Measurements from ENCODE around the gene APMAP.
"Not testable (repeated sequence)": the region's sequence is repeated elsewhere in the genome, so short reads cannot be mapped to it uniquely, and the experiment has no call there.

The APMAP gene

GRCh38 chr20:24950128-24950835, 42.3 kb downstream of the APMAP start:
- no peak for DNase-seq

- peak; percentile 42 for DNase-seq
Observed at GRCh38 chr20:24949756-24950127, 42.8 kb downstream of the APMAP start.

- peak; percentile 92 for DNase-seq
Observed at GRCh38 chr20:24948939-24949679, 43.4 kb downstream of the APMAP start, which contains the start of gene CST7. Gene CST7, plus strand, starts transcription at chr20:24949269. Its CDS starts 237 bp downstream, at chr20:24949506.

DNA sequence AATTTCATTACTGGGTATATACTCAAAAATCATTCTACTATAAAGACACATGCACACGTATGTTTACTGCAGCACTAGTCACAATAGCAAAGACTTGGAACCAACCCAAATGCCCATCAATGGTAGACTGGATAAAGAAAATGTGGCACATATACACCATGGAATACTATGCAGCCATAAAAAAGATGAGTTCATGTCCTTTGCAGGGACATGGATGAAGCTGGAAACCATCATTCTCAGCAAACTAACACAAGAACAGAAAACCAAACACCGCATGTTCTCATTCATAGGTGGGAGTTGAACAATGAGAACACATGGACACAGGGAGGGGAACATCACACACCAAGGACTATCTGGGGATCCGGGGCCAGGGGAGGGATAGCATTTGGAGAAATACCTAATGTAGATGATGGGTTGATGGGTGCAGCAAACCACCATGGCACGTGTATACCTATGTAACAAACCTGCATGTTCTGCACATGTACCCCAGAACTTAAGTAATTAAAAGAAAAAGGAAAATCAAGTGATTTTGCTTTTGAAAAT, 44.1 kb downstream of the APMAP start:
- DNase-seq: not testable (repeated sequence)

DNA sequence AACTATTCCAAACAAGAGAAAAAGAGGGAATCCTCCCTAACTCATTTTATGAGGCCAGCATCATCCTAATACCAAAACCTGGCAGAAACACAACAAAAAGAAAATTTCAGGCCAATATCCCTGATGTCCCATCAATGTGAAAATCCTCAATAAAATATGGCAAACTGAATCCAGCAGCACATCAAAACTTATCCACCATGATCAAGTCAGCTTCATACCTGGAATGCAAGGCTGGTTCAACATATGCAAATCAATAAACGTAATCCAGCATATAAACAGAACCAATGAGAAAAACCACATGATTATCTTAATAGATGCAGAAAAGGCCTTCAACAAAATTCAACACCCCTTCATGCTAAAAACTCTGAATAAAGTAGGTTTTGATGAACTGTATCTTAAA, 46.2 kb downstream of the APMAP start:
- DNase-seq: not testable (repeated sequence)

- DNase-seq: no peak
Observed at GRCh38 chr20:24943731-24944130, 48.8 kb downstream of the APMAP start.

DNA sequence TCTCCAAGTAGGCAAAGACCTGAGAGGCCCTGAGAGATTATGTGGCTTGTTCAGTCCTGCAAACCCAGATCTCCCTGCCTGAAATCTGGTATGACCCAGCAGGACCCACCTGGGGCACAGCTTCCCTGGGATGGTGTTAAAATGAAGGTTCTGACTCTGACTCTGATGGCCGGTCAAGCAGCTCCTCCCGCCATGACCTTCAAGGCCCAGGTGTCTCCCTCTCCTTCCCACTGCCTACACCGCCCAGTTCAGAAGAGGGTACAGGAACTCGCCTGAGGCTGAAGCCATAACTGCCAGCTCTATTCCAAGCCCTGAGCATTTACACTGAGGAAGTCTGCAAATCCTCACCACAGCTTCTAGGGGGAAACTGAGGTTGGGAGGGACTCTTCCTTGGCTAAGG, 49.4 kb downstream of the APMAP start:
- no peak for DNase-seq

DNA sequence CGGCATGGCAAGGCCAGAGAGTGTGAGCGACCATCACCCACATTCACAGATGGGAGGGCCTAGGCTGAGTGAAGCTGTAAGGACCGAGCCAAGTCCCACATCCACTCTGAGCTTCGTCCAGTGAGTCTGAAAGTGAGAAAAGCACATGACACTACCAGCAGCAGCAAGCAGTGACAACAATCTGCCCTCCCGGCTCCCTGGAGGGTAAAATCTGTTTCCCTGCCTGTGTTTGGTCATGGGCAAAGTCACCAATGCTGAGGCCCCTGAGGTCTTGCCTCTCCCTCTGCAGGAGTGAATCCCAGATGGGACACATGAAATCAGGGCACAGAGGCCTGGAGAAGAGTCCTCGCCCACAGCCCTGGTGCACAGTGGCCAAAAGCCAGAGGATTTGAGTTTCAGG, 49.9 kb downstream of the APMAP start:
- DNase-seq: no peak

- DNase-seq: no peak
Observed at GRCh38 chr20:24939036-24939435, 53.5 kb downstream of the APMAP start.

GRCh38 chr20:24938498-24938897, 54.1 kb downstream of the APMAP start:
- no peak for DNase-seq

DNA sequence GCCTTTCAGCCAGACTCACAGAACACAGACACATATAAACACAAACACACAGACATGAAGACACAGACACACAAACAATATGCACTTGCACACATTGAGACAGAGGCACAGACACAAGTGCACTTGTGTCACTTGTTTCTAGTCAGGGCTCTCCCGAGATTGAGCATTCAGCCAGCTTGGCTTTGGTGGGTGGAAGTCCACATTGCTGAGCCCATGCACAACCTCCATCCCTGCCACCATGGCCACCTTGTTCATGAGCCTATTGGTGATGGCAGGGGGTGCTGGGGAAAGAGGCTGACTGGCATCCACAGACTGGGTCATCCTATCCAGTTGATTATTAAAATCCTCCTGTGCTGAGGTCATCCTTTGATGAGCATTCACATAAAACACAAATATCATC, 55.0 kb downstream of the APMAP start:
- no peak for DNase-seq

- DNase-seq: no peak
Observed at GRCh38 chr20:24936526-24937407, 55.8 kb downstream of the APMAP start.

DNA sequence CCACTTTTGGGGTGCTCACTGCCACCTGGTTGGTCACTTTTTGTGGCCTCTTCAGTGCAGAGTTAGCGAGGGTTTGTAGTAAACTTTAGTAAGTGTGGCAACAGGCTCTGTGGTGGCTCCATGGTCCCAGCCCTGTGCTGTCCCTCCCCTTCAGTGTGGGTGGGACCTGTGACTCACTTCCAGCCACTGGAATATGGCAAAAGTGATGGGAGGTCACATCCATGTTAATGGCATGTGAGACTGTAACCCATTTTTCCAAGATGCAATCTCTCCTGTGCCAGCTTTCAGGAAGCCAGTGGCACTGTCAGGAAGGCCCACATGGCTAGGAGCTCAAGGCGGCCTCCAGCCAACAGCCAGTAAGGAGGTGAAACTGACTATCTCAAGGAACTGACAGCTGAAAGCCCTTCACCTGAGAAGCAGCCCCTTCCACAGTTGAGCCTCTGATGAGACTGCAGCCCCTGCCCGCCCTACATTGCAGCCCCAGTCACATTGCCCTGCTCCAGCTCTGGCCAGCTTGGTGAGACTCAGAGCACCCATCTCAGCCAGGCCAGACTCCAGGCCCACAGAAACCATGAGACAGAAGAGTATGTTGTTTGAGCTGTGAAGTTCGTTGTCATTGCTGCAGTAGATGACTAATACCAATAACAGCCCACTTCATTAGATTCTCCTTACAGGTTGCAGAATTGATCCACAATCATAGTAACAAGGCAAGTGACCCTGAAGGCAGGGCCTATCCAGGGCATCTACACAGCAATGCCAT, 56.6 kb downstream of the APMAP start:
- DNase-seq: no peak

GRCh38 chr20:24935140-24935539, 57.4 kb downstream of the APMAP start:
- DNase-seq: no peak

GRCh38 chr20:24934716-24935115, 57.8 kb downstream of the APMAP start:
- no peak for DNase-seq

DNA sequence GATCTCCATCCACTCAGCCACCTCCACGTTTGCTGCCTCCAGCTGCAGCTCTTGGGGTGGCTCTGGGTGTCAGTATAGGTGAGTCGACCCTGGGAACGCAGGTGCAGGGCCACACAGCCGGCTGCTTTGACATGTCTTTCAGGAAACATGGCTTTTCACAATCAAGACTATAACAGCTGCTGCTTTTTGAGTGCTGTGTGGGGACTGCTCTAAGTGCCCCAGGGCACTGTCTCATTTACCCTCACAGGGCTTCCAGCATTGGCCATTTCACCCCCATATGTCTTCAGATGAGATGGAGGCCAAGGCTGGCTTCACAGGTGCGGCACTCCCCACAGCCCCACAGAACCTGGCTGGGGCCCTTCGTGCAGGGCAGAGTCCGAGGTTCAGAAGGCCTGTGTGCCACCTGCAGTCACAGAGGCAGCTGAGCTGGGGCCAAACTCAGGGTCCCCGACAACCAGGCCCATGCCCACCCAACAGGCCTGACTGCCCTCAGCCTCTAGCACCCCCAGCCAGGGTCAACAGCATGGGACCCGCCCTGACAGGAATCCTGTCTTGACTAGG, 58.4 kb downstream of the APMAP start:
- DNase-seq: no peak

DNA sequence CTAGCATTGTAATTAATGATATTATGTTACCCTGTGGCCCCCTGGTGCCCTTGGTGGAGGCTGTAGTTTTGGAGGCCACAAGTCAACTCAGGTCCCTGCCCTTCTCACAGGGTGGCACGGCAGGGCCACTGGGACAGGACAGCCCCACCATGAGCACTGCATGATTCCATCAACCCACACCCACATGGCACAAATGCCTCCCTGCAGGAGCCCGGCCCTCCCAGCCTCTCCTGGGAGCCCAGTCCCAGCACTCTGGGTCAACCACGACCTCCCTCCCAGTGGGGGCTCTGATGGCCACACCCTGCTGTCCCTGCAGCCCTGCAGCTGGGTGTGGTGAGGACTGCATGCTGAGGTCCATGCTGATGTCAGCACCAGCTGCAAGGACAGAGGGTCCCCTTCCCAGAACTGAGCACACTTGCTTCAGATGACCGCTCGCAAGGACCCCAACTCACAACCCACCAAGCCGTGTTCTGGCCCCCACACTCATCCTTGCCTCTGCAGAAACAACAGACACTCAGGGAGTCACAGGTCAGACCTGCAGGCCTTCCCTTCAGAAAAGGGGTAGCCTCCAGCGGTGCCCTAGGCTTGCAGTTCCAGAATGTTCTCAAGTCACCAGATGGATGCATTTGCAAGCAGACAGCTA, 59.2 kb downstream of the APMAP start:
- no peak for DNase-seq

DNA sequence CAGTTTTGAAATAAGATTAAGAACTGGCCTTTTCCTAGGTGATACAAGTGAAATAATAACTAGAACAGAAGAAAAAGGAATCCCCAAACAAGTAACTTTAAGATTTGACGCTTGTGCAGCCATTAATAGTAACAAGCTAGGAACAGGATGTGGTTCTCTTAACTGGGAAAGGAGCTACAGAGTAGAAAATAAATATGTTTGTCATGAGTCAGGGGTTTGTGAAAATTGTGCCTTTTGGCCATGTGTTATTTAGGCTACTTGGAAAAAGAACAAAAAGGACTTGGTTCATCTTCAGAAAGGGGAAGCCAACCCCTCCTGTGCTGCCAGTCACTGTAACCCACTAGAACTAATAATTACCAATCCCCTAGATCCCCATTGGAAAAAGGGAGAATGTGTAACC, 60.7 kb downstream of the APMAP start:
- DNase-seq: not testable (repeated sequence)

- DNase-seq: not testable (repeated sequence)
Observed at GRCh38 chr20:24930724-24931688, 61.5 kb downstream of the APMAP start.
